HL-60/S4 treated with phorbol 12-myristate 13-acetate at 8.2 ng/mL for 4 days and 3 days (cell line): Measurements from ENCODE around the gene TSEN2.
"Not testable (repeated sequence)": the region's sequence is repeated elsewhere in the genome, so short reads cannot be mapped to it uniquely, and the experiment has no call there.

Experiments used
- in situ Hi-C: fragments of 300-500 bp; cut with MboI; formaldehyde crosslinking; loops from 2 replicates; pipeline ENCODE4 v1.15.0; 2022; ENCODE audit warnings: low sequenced_read_pairs

The TSEN2 gene

GRCh38 chr3:12499474-12499873, 15.2 kb downstream of the TSEN2 start:
- in situ Hi-C loops: no loop called here

- in situ Hi-C loops: no loop called here
These were observed 17.2 kb downstream of the TSEN2 start for GRCh38 chr3:12501360-12502020.

- in situ Hi-C loops: no loop called here
These were observed 19.1 kb downstream of the TSEN2 start for GRCh38 chr3:12503126-12503957.

GRCh38 chr3:12506201-12506709, 22.0 kb downstream of the TSEN2 start:
- in situ Hi-C loops: no loop called here

GRCh38 chr3:12507591-12508281, 23.5 kb downstream of the TSEN2 start:
- in situ Hi-C loops: no loop called here

GRCh38 chr3:12508291-12508700, 24.0 kb downstream of the TSEN2 start:
- in situ Hi-C loops: no loop called here

GRCh38 chr3:12509466-12509865, 25.2 kb downstream of the TSEN2 start:
- in situ Hi-C loops: no loop called here

- in situ Hi-C loops: no loop called here
These were observed 28.3 kb downstream of the TSEN2 start for GRCh38 chr3:12512534-12513118.

GRCh38 chr3:12513694-12514446, 29.6 kb downstream of the TSEN2 start:
- in situ Hi-C loops: no loop called here

- in situ Hi-C loops: no loop called here
These were observed 31.4 kb downstream of the TSEN2 start for GRCh38 chr3:12515631-12516030.

- in situ Hi-C loops: no loop called here
These were observed 32.6 kb downstream of the TSEN2 start for GRCh38 chr3:12516873-12517272.

- in situ Hi-C loops: no loop called here
These were observed 34.2 kb downstream of the TSEN2 start for GRCh38 chr3:12518261-12519028.

- in situ Hi-C loops: no loop called here
These were observed 36.7 kb downstream of the TSEN2 start for GRCh38 chr3:12521010-12521409.

- in situ Hi-C loops: no loop called here
These were observed 38.4 kb downstream of the TSEN2 start for GRCh38 chr3:12522721-12523120.

GRCh38 chr3:12527757-12528143, 43.5 kb downstream of the TSEN2 start:
- in situ Hi-C loops: no loop called here

GRCh38 chr3:12532182-12532581, 47.9 kb downstream of the TSEN2 start:
- in situ Hi-C loops: no loop called here

GRCh38 chr3:12536423-12536822, 52.1 kb downstream of the TSEN2 start:
- in situ Hi-C loops: no loop called here

- in situ Hi-C loops: no loop called here
These were observed 57.3 kb downstream of the TSEN2 start for GRCh38 chr3:12541625-12542024.

GRCh38 chr3:12543497-12543896, 59.2 kb downstream of the TSEN2 start:
- in situ Hi-C loops: not testable (repeated sequence)
